ENCODE data around the gene DNAI1. TPM values are rescaled to one million over a fixed set of nuclear protein-coding genes. Genes with fewer than 3 reads are reported as not detected.

DNAI1 gene
- total and polyA plus RNA-seq, 2 of the 4 experiments (the other 2 are of a cell fraction), result not detected

GRCh38 chr9:34490760-34491159 lies 32.2 kb downstream of the DNAI1 start:
- POLR2A ChIA-PET (ENCODE audit: unreplicated experiment), result no interaction called here
- Histone ChIP-seq H3K9ac (ENCODE audit: low read depth, low read length) (no peak overlapping the region), H4K8ac (ENCODE audit: low read depth in 2 of 2, low read length in 2 of 2) (no peak overlapping the region), H3K27me3 (ENCODE audit: control insufficient read depth, insufficient read depth, low read length) (peaks cover 26% of the 10 kb centered on the region), H2BK120ac (ENCODE audit: low read depth, low read length) (no peak overlapping the region), H4K5ac (ENCODE audit: low read depth, low read length) (no peak overlapping the region), H3K4me3 (ENCODE audit: insufficient read depth, low read depth, low read length) (no peak overlapping the region), H2BK5ac (ENCODE audit: low read depth, low read length, poor library complexity, severe bottlenecking) (no peak overlapping the region), H3K27ac (ENCODE audit: insufficient read depth, low read length) (no peak overlapping the region), H4K91ac (ENCODE audit: insufficient read depth, low read depth, low read length) (no peak overlapping the region), H2BK20ac (ENCODE audit: low read depth, low read length) (no peak overlapping the region), H3K36me3 (ENCODE audit: control insufficient read depth, insufficient read depth, low read length) (no peaks in the 10 kb centered on the region), H3K4me2 (ENCODE audit: low read depth, low read length) (no peak overlapping the region), H3K79me1 (ENCODE audit: low read depth in 1 of 2, low read length in 2 of 2) (no peaks in the 10 kb centered on the region), H2AK5ac (ENCODE audit: low read depth, low read length) (no peak overlapping the region), H3K56ac (ENCODE audit: extremely low read depth, insufficient read depth, low read length) (no peak overlapping the region), H3K23ac (ENCODE audit: low read depth, low read length) (no peak overlapping the region), H2BK15ac (ENCODE audit: low read depth, low read length) (no peak overlapping the region), H3K18ac (ENCODE audit: low read depth, low read length) (no peak overlapping the region), H2AFZ (replicated peaks; ENCODE audit: low read length, poor library complexity) (no peak overlapping the region), H3K9me1 (ENCODE audit: insufficient read depth, low read length) (no peaks in the 10 kb centered on the region), H3K14ac (replicated peaks; ENCODE audit: low read depth, low read length) (no peak overlapping the region), H4K20me1 (ENCODE audit: insufficient read depth, low read length) (no peaks in the 10 kb centered on the region; the same call in 1 of the 2 replicates), H2AK9ac (replicated peaks; ENCODE audit: low read depth, low read length, poor library complexity) (no peak overlapping the region), H3K4me1 (ENCODE audit: control insufficient read depth, insufficient read depth, low read length) (no peaks in the 10 kb centered on the region), H3K4ac (ENCODE audit: low read depth, low read length) (no peak overlapping the region), H3K9me3 (ENCODE audit: control insufficient read depth, insufficient read depth, low read length) (no peaks in the 10 kb centered on the region)
- intact Hi-C loops (cut with micrococcal nuclease), result no loop called here
- in situ Hi-C loops (cut with MboI; ENCODE audit: low sequenced_read_pairs), result loop anchor here (5.0 to 10.0 kb wide), 2 partner anchors 56 to 83 kb away; no protein-coding TSS in a partner anchor
- ATAC-seq (ENCODE audit: low read depth) (no peak), DNase-seq (no peak)
- no peak for TF ChIP-seq CEBPB (IDR thresholded peaks at IDR 0.05; ENCODE audit: low read depth, low read length)
- TF ChIP-seq, protein P1, sequence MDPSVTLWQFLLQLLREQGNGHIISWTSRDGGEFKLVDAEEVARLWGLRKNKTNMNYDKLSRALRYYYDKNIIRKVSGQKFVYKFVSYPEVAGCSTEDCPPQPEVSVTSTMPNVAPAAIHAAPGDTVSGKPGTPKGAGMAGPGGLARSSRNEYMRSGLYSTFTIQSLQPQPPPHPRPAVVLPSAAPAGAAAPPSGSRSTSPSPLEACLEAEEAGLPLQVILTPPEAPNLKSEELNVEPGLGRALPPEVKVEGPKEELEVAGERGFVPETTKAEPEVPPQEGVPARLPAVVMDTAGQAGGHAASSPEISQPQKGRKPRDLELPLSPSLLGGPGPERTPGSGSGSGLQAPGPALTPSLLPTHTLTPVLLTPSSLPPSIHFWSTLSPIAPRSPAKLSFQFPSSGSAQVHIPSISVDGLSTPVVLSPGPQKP (IDR thresholded peaks at IDR 0.05; ENCODE audit: borderline replicate concordance, low read depth, low read length), result no peak
- no peak for TF ChIP-seq FOS (IDR thresholded peaks at IDR 0.05; ENCODE audit: low read depth, low read length)
- no peak for TF ChIP-seq CTCF (conservative IDR thresholded peaks at IDR 0.05; ENCODE audit: low read depth, low read length)
- no peak for TF ChIP-seq NFE2L2 (IDR thresholded peaks at IDR 0.05; ENCODE audit: low read depth, low read length)
- TF ChIP-seq RAD21 (IDR thresholded peaks at IDR 0.05; ENCODE audit: low read length), result no peak
- no TSS peak for BruUV-seq (replicated peaks)
- no CpG with 5 or more reads among the region's 3 CpGs for WGBS, 2 experiments (ENCODE audit: extremely low coverage in 2 of 2, insufficient read length in 1 of 2)
- CTCF ChIA-PET, result interaction anchor here (1.4 kb wide), 1 partner anchor 8 kb away, joined by 4 read pairs; no protein-coding TSS in a partner anchor
- dilution Hi-C loops (cut with HindIII; ENCODE audit: low sequenced_read_pairs, unreplicated experiment), result no loop called here

All from IMR-90 (cell line).